ENCODE measurements around the gene SMURF1.

The SMURF1 gene

GRCh38 chr7:99116144-99116543, 27.8 kb downstream of the SMURF1 start:
- no peak for DNase-seq (ENCODE audit: low spot score)
- Histone ChIP-seq H2BK120ac (ENCODE audit: low read depth, low read length) (no peak overlapping the region), H2BK15ac (ENCODE audit: low read length) (no peak overlapping the region), H3K27ac (replicated peaks; ENCODE audit: low read length) (no peak overlapping the region), H3K4me3 (ENCODE audit: low read length in 2 of 2) (no peak overlapping the region), H3K18ac (ENCODE audit: low read length) (no peak overlapping the region), H3K27me3 (ENCODE audit: control insufficient read depth in 3 of 3, insufficient read depth in 3 of 3, low read depth in 1 of 3, low read length in 3 of 3) (no peaks in the 10 kb centered on the region), H2AFZ (ENCODE audit: low read length) (no peak overlapping the region), H3K9ac (ENCODE audit: low read depth, low read length, poor library complexity) (no peak overlapping the region), H3K4me2 (ENCODE audit: insufficient read depth, low read length, poor library complexity, severe bottlenecking) (no peak overlapping the region), H3K79me1 (ENCODE audit: low read depth, low read length) (peaks cover 1% of the 10 kb centered on the region), H2BK12ac (ENCODE audit: low read length) (no peak overlapping the region), H4K8ac (ENCODE audit: low read depth, low read length) (no peak overlapping the region), H3K9me3 (replicated peaks in 1 of 2; ENCODE audit: control insufficient read depth in 2 of 2, insufficient read depth in 1 of 2, low read depth in 1 of 2, low read length in 2 of 2) (peaks cover 0 to 42% of the 10 kb centered on the region in 2 donors), H4K91ac (ENCODE audit: low read depth, low read length, poor library complexity) (no peak overlapping the region), H3K4ac (ENCODE audit: low read length) (no peak overlapping the region), H3K36me3 (replicated peaks in 1 of 2; ENCODE audit: control insufficient read depth in 2 of 2, insufficient read depth in 2 of 2, low read length in 2 of 2) (peaks cover 2 to 16% of the 10 kb centered on the region in 2 donors), H2AK5ac (ENCODE audit: low read depth, low read length) (no peak overlapping the region), H3K4me1 (ENCODE audit: control insufficient read depth in 2 of 2, insufficient read depth in 1 of 2, low read depth in 1 of 2, low read length in 2 of 2) (no peaks in the 10 kb centered on the region), H2BK5ac (ENCODE audit: low read length) (no peak overlapping the region), H3K14ac (ENCODE audit: low read length) (no peak overlapping the region), H3K23ac (ENCODE audit: low read depth, low read length, poor library complexity) (no peak overlapping the region)
- no CpG with 5 or more reads among the region's 1 CpG for WGBS, 2 donors (ENCODE audit: extremely low coverage in 2 of 2, insufficient read length in 2 of 2, insufficient replicate concordance in 1 of 2)

- Histone ChIP-seq H4K8ac (ENCODE audit: low read depth, low read length) (no peak overlapping the region), H3K79me1 (ENCODE audit: low read depth, low read length) (peaks cover 1% of the 10 kb centered on the region), H3K9me3 (replicated peaks in 1 of 2; ENCODE audit: control insufficient read depth in 2 of 2, insufficient read depth in 1 of 2, low read depth in 1 of 2, low read length in 2 of 2) (peaks cover 0 to 42% of the 10 kb centered on the region in 2 donors), H2BK12ac (ENCODE audit: low read length) (no peak overlapping the region), H3K36me3 (replicated peaks in 1 of 2; ENCODE audit: control insufficient read depth in 2 of 2, insufficient read depth in 2 of 2, low read length in 2 of 2) (peaks cover 2 to 13% of the 10 kb centered on the region in 2 donors), H3K27me3 (ENCODE audit: control insufficient read depth in 3 of 3, insufficient read depth in 3 of 3, low read depth in 1 of 3, low read length in 3 of 3) (no peaks in the 10 kb centered on the region), H2BK120ac (ENCODE audit: low read depth, low read length) (no peak overlapping the region), H2BK15ac (ENCODE audit: low read length) (no peak overlapping the region), H2BK5ac (ENCODE audit: low read length) (no peak overlapping the region), H3K27ac (replicated peaks; ENCODE audit: low read length) (no peak overlapping the region), H3K9ac (ENCODE audit: low read depth, low read length, poor library complexity) (no peak overlapping the region), H2AK5ac (ENCODE audit: low read depth, low read length) (no peak overlapping the region), H3K4me2 (ENCODE audit: insufficient read depth, low read length, poor library complexity, severe bottlenecking) (no peak overlapping the region), H3K23ac (ENCODE audit: low read depth, low read length, poor library complexity) (no peak overlapping the region), H3K14ac (ENCODE audit: low read length) (no peak overlapping the region), H3K4me1 (ENCODE audit: control insufficient read depth in 2 of 2, insufficient read depth in 1 of 2, low read depth in 1 of 2, low read length in 2 of 2) (no peaks in the 10 kb centered on the region), H3K4ac (ENCODE audit: low read length) (no peak overlapping the region), H4K91ac (ENCODE audit: low read depth, low read length, poor library complexity) (no peak overlapping the region), H3K18ac (ENCODE audit: low read length) (no peak overlapping the region), H2AFZ (ENCODE audit: low read length) (no peak overlapping the region), H3K4me3 (ENCODE audit: low read length in 2 of 2) (no peak overlapping the region)
- DNase-seq (ENCODE audit: low spot score), result no peak
- WGBS, 2 donors (ENCODE audit: extremely low coverage in 2 of 2, insufficient read length in 2 of 2, insufficient replicate concordance in 1 of 2), result no CpG with 5 or more reads among the region's 1 CpG
Observed at GRCh38 chr7:99115379-99115778, 28.5 kb downstream of the SMURF1 start.

DNA sequence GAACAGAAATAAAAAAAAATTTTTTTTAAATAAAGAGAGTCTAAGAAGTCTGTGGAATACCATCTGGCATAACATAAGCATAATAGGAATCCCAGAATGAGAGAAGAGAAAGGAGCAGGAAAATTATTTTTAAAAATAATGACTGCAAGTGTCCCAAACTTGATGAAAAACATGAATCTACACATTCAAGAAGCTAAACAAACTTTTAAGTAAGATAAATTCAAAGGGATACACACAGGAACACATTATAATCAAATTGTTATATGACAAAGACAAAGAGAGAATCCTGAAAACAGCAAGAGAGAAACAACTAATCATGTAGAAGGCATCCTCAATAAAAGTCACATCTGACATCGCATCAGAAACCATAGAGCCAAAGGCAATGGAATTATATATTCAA, 30.9 kb downstream of the SMURF1 start:
- Histone ChIP-seq H3K14ac (ENCODE audit: low read length) (no peak overlapping the region), H2AK5ac (ENCODE audit: low read depth, low read length) (no peak overlapping the region), H3K4me2 (ENCODE audit: insufficient read depth, low read length, poor library complexity, severe bottlenecking) (no peak overlapping the region), H3K18ac (ENCODE audit: low read length) (no peak overlapping the region), H2AFZ (ENCODE audit: low read length) (no peak overlapping the region), H2BK5ac (ENCODE audit: low read length) (no peak overlapping the region), H3K23ac (ENCODE audit: low read depth, low read length, poor library complexity) (no peak overlapping the region), H2BK15ac (ENCODE audit: low read length) (no peak overlapping the region), H3K27me3 (ENCODE audit: control insufficient read depth in 3 of 3, insufficient read depth in 3 of 3, low read depth in 1 of 3, low read length in 3 of 3) (no peaks in the 10 kb centered on the region), H2BK12ac (ENCODE audit: low read length) (no peak overlapping the region), H3K4ac (ENCODE audit: low read length) (no peak overlapping the region), H2BK120ac (ENCODE audit: low read depth, low read length) (no peak overlapping the region), H3K36me3 (replicated peaks in 1 of 2; ENCODE audit: control insufficient read depth in 2 of 2, insufficient read depth in 2 of 2, low read length in 2 of 2) (peaks cover 0 to 3% of the 10 kb centered on the region in 2 donors), H4K8ac (ENCODE audit: low read depth, low read length) (no peak overlapping the region), H3K4me3 (ENCODE audit: low read length in 2 of 2) (no peak overlapping the region), H3K4me1 (ENCODE audit: control insufficient read depth in 2 of 2, insufficient read depth in 1 of 2, low read depth in 1 of 2, low read length in 2 of 2) (peaks cover under 1 to 3% of the 10 kb centered on the region in 2 donors), H3K79me1 (ENCODE audit: low read depth, low read length) (peaks cover 4% of the 10 kb centered on the region), H3K27ac (replicated peaks; ENCODE audit: low read length) (no peak overlapping the region), H3K9me3 (replicated peaks in 1 of 2; ENCODE audit: control insufficient read depth in 2 of 2, insufficient read depth in 1 of 2, low read depth in 1 of 2, low read length in 2 of 2) (peaks cover 0 to 24% of the 10 kb centered on the region in 2 donors), H4K91ac (ENCODE audit: low read depth, low read length, poor library complexity) (no peak overlapping the region), H3K9ac (ENCODE audit: low read depth, low read length, poor library complexity) (no peak overlapping the region)
- WGBS, 2 donors (ENCODE audit: extremely low coverage in 2 of 2, insufficient read length in 2 of 2, insufficient replicate concordance in 1 of 2), result no CpG with 5 or more reads among the region's 1 CpG
- no peak for DNase-seq (ENCODE audit: low spot score)

GRCh38 chr7:99112097-99112496, 31.8 kb downstream of the SMURF1 start:
- Histone ChIP-seq H3K9ac (ENCODE audit: low read depth, low read length, poor library complexity) (no peak overlapping the region), H3K9me3 (replicated peaks in 1 of 2; ENCODE audit: control insufficient read depth in 2 of 2, insufficient read depth in 1 of 2, low read depth in 1 of 2, low read length in 2 of 2) (peaks cover 0 to 22% of the 10 kb centered on the region in 2 donors), H2AK5ac (ENCODE audit: low read depth, low read length) (no peak overlapping the region), H2BK12ac (ENCODE audit: low read length) (no peak overlapping the region), H4K8ac (ENCODE audit: low read depth, low read length) (no peak overlapping the region), H2BK120ac (ENCODE audit: low read depth, low read length) (no peak overlapping the region), H3K36me3 (replicated peaks in 1 of 2; ENCODE audit: control insufficient read depth in 2 of 2, insufficient read depth in 2 of 2, low read length in 2 of 2) (peaks cover 0 to 3% of the 10 kb centered on the region in 2 donors), H3K4ac (ENCODE audit: low read length) (no peak overlapping the region), H4K91ac (ENCODE audit: low read depth, low read length, poor library complexity) (no peak overlapping the region), H3K23ac (ENCODE audit: low read depth, low read length, poor library complexity) (no peak overlapping the region), H3K4me2 (ENCODE audit: insufficient read depth, low read length, poor library complexity, severe bottlenecking) (no peak overlapping the region), H3K4me3 (ENCODE audit: low read length in 2 of 2) (no peak overlapping the region), H2BK5ac (ENCODE audit: low read length) (no peak overlapping the region), H3K14ac (ENCODE audit: low read length) (no peak overlapping the region), H2BK15ac (ENCODE audit: low read length) (no peak overlapping the region), H3K18ac (ENCODE audit: low read length) (no peak overlapping the region), H2AFZ (ENCODE audit: low read length) (no peak overlapping the region), H3K27me3 (ENCODE audit: control insufficient read depth in 3 of 3, insufficient read depth in 3 of 3, low read depth in 1 of 3, low read length in 3 of 3) (no peaks in the 10 kb centered on the region), H3K4me1 (ENCODE audit: control insufficient read depth in 2 of 2, insufficient read depth in 1 of 2, low read depth in 1 of 2, low read length in 2 of 2) (peaks cover 4 to 8% of the 10 kb centered on the region in 2 donors), H3K79me1 (ENCODE audit: low read depth, low read length) (peaks cover 4% of the 10 kb centered on the region), H3K27ac (replicated peaks; ENCODE audit: low read length) (no peak overlapping the region)
- no CpG with 5 or more reads among the region's 2 CpGs for WGBS, 2 donors (ENCODE audit: extremely low coverage in 2 of 2, insufficient read length in 2 of 2, insufficient replicate concordance in 1 of 2)
- no peak for DNase-seq (ENCODE audit: low spot score)
